Ovary (tissue), 9 donors: ENCODE data around the gene ZBED1. TPM values are rescaled to one million over a fixed set of nuclear protein-coding genes. Genes with fewer than 3 reads are reported as not detected.

Source experiments
- DNase-seq, 5 donors: peaks; one replicate each; pipeline ENCODE4 v3.0.0-alpha.2; 2019 to 2020
- H3K27ac ChIP-seq, 2 donors: fragments of 200-600 bp; one replicate each; pipeline versions ENCODE4 v1.5.1 to v1.8.0; 2019 to 2022
- H3K27me3 ChIP-seq: fragments of 200-600 bp; one replicate; pipeline ENCODE4 v1.8.0; 2022
- H3K36me3 ChIP-seq: fragments of 200-600 bp; sonication (generic); one replicate; pipeline ENCODE4 v1.5.1; 2019
- H3K4me1 ChIP-seq: one replicate; pipeline ENCODE4 v1.8.1; 2013; ENCODE audit warnings: mild to moderate bottlenecking, moderate library complexity; ENCODE audit not compliant: insufficient read depth
- H3K4me3 ChIP-seq: fragments of 200-600 bp; sonication (generic); one replicate; pipeline ENCODE4 v1.5.1; 2017
- H3K9me3 ChIP-seq, 2 donors: fragments of 200-600 bp in 1 of 2; sonication (generic) in 1 of 2; one replicate each; pipeline versions ENCODE4 v1.5.1 to v1.8.1; 2013 to 2019; ENCODE audit warnings: mild to moderate bottlenecking in 1 of 2, moderate library complexity in 1 of 2
- EP300 ChIP-seq: sonication (generic); formaldehyde crosslinking; IDR thresholded peaks from one replicate; pipeline ENCODE4 v1.6.1; 2017; ENCODE audit warnings: antibody characterized with exemption
- POLR2A ChIP-seq: fragments of 450-650 bp; IDR thresholded peaks from one replicate; pipeline ENCODE4 v1.6.1; 2017; ENCODE audit warnings: antibody characterized with exemption, mild to moderate bottlenecking, moderate library complexity
- WGBS, 3 donors: extraction: QIAGEN DNeasy Blood & Tissue Kit in 1 of 3; methylation state at CpG; one replicate each; pipeline versions ENCODE4 v1.1.5 to v1.1.7; 2013 to 2017; 5-methylcytosine and 5-hydroxymethylcytosine counted together
- intact Hi-C, 4 donors: fragments of 100-400 bp; cut with DNase I; formaldehyde crosslinking; loops; one replicate each; pipeline versions ENCODE4 v1.11.0 to v1.15.1; 2022 to 2023
- polyA plus RNA-seq, 2 donors: library from polyadenylated mRNA; stranded (reverse); fragments of 200-250 nt in 1 of 2; fragments of 350-450 nt in 1 of 2; fragmentation: Illumina TruSeq in 1 of 2; extraction: RNeasy Lipid Tissue Mini Kit (QIAGEN cat#74804) in 1 of 2; gene quantifications; one replicate each; pipeline ENCODE4 v1.2.3, GENCODE V29; 2013 to 2014
- total RNA-seq, 7 donors: library from RNA; depleted of rRNA in 2 of 7; stranded (reverse); fragments of >200 nt in 2 of 7; fragmentation: NEBNext Ultra II Directional in 3 of 7; extraction: Animal tissue kit (Norgen Biotek cat#: 25700) in 3 of 7; gene quantifications; one replicate each; pipeline versions ENCODE4 v1.1.0 to v1.2.4, GENCODE V29; 2016 to 2023
- TF ChIP-seq, protein P1 (sequence below), 3 donors: fragments of 450-650 bp in 2 of 3; fragments of 200-600 bp in 1 of 3; IDR thresholded peaks; one replicate each; pipeline versions ENCODE4 v1.5.1 to v1.8.0; 2016 to 2022; ENCODE audit warnings: antibody characterized with exemption in 3 of 3, mild to moderate bottlenecking in 1 of 3
- donor health status: DM: no; HTN: no; CAD: no; lungs with moderate emphysema.
- donor health status: DM: no; HTN: no; CAD: no.
- donor health status: Bipolar disorder and iron deficiency.
- donor health status: DM: yes; HTN: yes; CAD: no.
- donor health status: DM: no; HTN: no; CAD: no.
- donor health status: DM: yes; HTN: yes; CAD: no.

ZBED1 gene
- total and polyA plus RNA-seq, 9 donors: 23.4 to 39.0 (median 26.0) TPM

DNA sequence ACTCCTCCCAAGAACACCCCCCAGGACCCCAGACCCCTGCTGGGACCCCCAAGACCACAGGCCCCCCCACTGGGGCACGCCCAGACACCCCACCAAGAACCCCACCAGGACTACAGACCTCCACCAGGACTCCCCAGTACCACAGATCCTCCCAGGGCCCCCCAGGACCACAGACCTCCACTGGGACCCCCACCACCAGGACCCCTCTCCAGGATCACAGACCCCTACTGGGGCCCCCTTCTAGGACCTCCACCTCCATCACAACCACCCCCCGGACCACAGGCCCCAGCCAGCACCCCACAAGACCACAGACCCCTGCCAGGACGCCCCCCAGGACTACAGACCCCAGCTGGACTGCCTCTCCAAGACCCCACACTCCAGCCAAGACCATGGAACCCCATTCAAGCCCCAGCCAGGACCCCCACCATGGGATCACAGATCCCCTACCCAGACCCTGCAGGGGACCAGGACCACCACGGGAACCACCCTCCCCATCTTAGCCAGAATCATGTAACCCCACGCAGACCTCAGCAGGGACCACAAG lies 855 bp upstream of the ZBED1 start:
- peak in 1 of 5 donors; percentile 29 for DNase-seq
- intact Hi-C loops: no loop called here
- Histone ChIP-seq H3K27me3 (no peaks in the 10 kb centered on the region), H3K9me3 (no peaks in the 10 kb centered on the region), H3K36me3 (no peaks in the 10 kb centered on the region), H3K4me1 (peaks cover 5% of the 10 kb centered on the region), H3K4me3 (no peak overlapping the region), H3K27ac (no peak overlapping the region)
- 89 to 96% (median 95%) methylated on average over 4 to 5 of the region's 5 CpGs for WGBS, 3 donors
- TF ChIP-seq, protein P1, sequence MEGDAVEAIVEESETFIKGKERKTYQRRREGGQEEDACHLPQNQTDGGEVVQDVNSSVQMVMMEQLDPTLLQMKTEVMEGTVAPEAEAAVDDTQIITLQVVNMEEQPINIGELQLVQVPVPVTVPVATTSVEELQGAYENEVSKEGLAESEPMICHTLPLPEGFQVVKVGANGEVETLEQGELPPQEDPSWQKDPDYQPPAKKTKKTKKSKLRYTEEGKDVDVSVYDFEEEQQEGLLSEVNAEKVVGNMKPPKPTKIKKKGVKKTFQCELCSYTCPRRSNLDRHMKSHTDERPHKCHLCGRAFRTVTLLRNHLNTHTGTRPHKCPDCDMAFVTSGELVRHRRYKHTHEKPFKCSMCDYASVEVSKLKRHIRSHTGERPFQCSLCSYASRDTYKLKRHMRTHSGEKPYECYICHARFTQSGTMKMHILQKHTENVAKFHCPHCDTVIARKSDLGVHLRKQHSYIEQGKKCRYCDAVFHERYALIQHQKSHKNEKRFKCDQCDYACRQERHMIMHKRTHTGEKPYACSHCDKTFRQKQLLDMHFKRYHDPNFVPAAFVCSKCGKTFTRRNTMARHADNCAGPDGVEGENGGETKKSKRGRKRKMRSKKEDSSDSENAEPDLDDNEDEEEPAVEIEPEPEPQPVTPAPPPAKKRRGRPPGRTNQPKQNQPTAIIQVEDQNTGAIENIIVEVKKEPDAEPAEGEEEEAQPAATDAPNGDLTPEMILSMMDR (IDR thresholded peaks at IDR 0.05): no peak
- TF ChIP-seq POLR2A (no peak), EP300 (no peak)

DNA sequence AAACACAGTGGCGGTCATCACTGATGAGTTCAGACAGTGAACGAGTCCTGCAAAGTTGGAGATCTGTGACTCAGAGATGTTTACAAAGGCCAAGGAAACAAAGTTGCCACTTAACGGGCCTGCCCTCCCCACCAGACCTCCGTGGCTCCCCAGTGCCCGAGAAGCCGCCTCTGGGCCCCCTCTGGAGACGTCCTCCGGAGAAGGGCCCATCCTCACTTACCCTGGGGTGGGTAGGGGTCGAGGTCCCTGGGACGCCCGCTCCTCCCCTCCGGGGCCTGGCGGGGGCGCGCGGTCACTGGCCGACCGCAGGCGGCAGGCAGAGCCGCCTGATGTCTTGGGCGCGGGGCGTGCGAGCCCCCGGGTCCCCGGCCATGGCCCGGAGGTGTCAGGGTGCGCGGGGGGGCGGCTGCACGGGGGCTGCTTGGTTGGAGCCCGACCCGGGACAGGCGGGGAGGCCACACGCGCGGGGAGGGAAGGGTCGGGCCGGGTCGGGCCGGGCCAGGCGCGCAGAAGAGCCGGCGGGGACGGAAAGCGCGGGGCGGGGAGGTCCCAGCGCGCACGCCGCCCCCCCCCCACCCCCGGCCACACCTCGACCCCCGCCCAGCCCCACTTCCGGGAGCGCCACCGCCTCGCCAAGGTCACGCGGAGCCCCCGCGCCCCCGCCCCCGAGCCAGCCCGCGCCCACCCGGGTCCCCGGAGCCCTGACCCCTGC lies 529 bp downstream of the ZBED1 start:
- WGBS, 3 donors: 1 to 5% (median 2%) methylated on average over 20 to 70 of the region's 70 CpGs
- no peaks in the 10 kb centered on the region for H3K27me3 ChIP-seq
- intact Hi-C loops: no loop called here
- no peaks in the 10 kb centered on the region for H3K9me3 ChIP-seq
- TF ChIP-seq POLR2A: no peak
- no peak for TF ChIP-seq EP300
- TF ChIP-seq, protein P1 (IDR thresholded peaks at IDR 0.05): no peak
- peak overlapping the region; percentile 88 to 97 for H3K27ac ChIP-seq
- peaks cover 5% of the 10 kb centered on the region for H3K4me1 ChIP-seq
- no peaks in the 10 kb centered on the region for H3K36me3 ChIP-seq
- peak overlapping the region; percentile 72 for H3K4me3 ChIP-seq
- DNase-seq: peak; percentile 38 to 66 (median 60)

DNA sequence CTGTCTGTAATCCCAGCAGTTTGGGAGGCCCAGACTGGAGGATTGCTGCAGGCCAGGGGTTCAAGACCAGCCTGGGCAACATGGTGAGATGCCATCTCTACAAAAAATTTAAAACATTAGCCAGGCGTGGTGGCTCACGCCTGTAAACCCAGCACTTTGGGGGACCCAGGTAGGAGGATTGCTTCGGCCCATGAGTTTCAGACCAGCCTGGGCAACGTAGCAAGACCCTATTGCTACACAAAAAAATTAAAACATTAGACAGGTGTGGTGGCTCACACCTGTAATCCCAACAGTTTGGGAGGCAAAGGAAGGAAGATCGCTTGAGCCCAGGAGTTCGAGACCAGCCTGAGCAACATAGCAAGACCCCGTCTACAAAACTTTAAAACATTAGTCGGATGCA lies 1.3 kb downstream of the ZBED1 start:
- no peaks in the 10 kb centered on the region for H3K27me3 ChIP-seq
- TF ChIP-seq POLR2A (no peak), EP300 (no peak)
- TF ChIP-seq, protein P1 (IDR thresholded peaks at IDR 0.05): no peak
- no peaks in the 10 kb centered on the region for H3K9me3 ChIP-seq
- intact Hi-C loops: no loop called here
- peaks cover 5% of the 10 kb centered on the region for H3K4me1 ChIP-seq
- H3K4me3 ChIP-seq: peak overlapping the region; percentile 72
- H3K27ac ChIP-seq: peak overlapping the region; percentile 88 to 97
- no peak for DNase-seq
- 66 to 81% (median 78%) methylated on average over 8 of the region's 8 CpGs for WGBS, 3 donors
- no peaks in the 10 kb centered on the region for H3K36me3 ChIP-seq

DNA sequence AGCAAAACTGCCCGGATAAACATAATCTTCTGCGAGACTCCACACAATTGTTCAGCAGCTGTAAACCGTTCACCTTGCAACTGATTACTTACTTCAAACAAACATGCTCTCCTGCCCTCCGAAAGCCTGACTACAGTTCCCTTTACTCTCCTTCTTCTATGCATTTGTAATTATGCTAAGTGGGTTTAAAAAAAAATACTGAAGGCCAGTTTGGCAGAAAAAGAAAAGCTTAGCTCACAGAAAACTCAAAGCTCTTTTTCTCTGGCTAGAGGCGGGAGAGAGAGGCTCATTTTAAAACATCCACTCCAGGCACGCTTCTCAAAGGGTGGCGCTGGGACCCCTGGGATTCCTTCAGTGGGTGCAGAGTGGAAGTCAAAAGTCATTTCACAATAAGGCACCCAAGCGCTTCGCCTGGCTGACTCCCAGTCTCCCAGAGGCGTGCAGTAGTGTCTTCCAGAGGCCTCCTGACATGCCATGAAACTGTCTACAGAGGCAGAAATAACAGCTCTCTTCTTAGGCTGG lies 1.9 kb downstream of the ZBED1 start:
- no peaks in the 10 kb centered on the region for H3K36me3 ChIP-seq
- DNase-seq: peak in 2 of 5 donors; percentile 36 to 45
- no peak for TF ChIP-seq EP300
- no peak for TF ChIP-seq POLR2A
- TF ChIP-seq, protein P1 (IDR thresholded peaks at IDR 0.05): no peak
- intact Hi-C loops: no loop called here
- peak overlapping the region; percentile 3 for H3K4me3 ChIP-seq
- H3K27me3 ChIP-seq: no peaks in the 10 kb centered on the region
- 8 to 16% (median 10%) methylated on average over 10 of the region's 10 CpGs for WGBS, 3 donors
- peak overlapping the region; percentile 31 to 88 for H3K27ac ChIP-seq
- H3K4me1 ChIP-seq: peaks cover 5% of the 10 kb centered on the region
- H3K9me3 ChIP-seq: no peaks in the 10 kb centered on the region
